HEK293 (cell line): ENCODE data around the gene OR52W1.

ENCODE experiments used
- CTCF ChIA-PET: fragments of 350-600 bp; formaldehyde crosslinking; extraction: SDS; loops from one replicate; lab custom pipeline; 2021; ENCODE audit warnings: antibody characterized with exemption; lab: Yijun Ruan, JAX
- POLR2A ChIA-PET: fragments of 300-600 bp; formaldehyde crosslinking; extraction: SDS; loops from one replicate; lab custom pipeline; 2020; ENCODE audit warnings: antibody characterized with exemption, inconsistent platforms; lab: Yijun Ruan, JAX
- H3K27ac ChIP-seq: fragments of 200-500 bp; sonication (Bioruptor generic); 2 replicates; pipeline ENCODE4 v1.5.1; 2014; ENCODE audit warnings: low read depth, low read length, control low read depth, inconsistent platforms; ENCODE audit errors: extremely low read depth
- H3K36me3 ChIP-seq, 2 experiments: fragments of 200-500 bp in 1 of 2; sonication (Bioruptor generic) in 1 of 2; 1 replicate in 1 of 2; 2 replicates in 1 of 2; pipeline ENCODE4 v1.5.1; 2014 to 2017; ENCODE audit warnings: inconsistent platforms in 2 of 2, low read length in 2 of 2; ENCODE audit not compliant: control insufficient read depth in 2 of 2, insufficient read depth in 1 of 2
- H3K4me1 ChIP-seq: fragments of 200-500 bp; sonication (Bioruptor generic); 2 replicates; pipeline ENCODE4 v1.5.1; 2014; ENCODE audit warnings: mild to moderate bottlenecking, low read length, inconsistent platforms; ENCODE audit not compliant: control insufficient read depth, insufficient read depth
- H3K4me3 ChIP-seq: 2 replicates; pipeline ENCODE4 v1.5.1; 2011; ENCODE audit warnings: low read depth, mild to moderate bottlenecking, control low read depth, low read length, moderate library complexity
- H3K9me3 ChIP-seq: fragments of 200-500 bp; sonication (Bioruptor generic); 2 replicates; pipeline ENCODE4 v1.5.1; 2014; ENCODE audit warnings: low read depth, low read length, inconsistent platforms; ENCODE audit not compliant: control insufficient read depth, insufficient read depth
- KLF7 ChIP-seq: fragments of 450-650 bp; formaldehyde crosslinking; IDR thresholded peaks from 2 replicates; pipeline ENCODE4 v1.5.1; 2016; ENCODE audit warnings: missing biosample characterization, missing genetic modification characterization, borderline replicate concordance
- ZFP3 ChIP-seq: fragments of 450-650 bp; formaldehyde crosslinking; IDR thresholded peaks from 2 replicates; pipeline ENCODE4 v1.5.1; 2016; ENCODE audit warnings: low read depth, missing biosample characterization, missing genetic modification characterization
- ZIC2 ChIP-seq: fragments of 450-650 bp; formaldehyde crosslinking; IDR thresholded peaks from 2 replicates; pipeline ENCODE4 v1.5.1; 2016; ENCODE audit warnings: missing biosample characterization, missing genetic modification characterization
- ZNF138 ChIP-seq: fragments of 450-650 bp; formaldehyde crosslinking; IDR thresholded peaks from 2 replicates; pipeline ENCODE4 v1.5.1; 2016; ENCODE audit warnings: missing biosample characterization, missing genetic modification characterization, borderline replicate concordance
- ZNF184 ChIP-seq: fragments of 450-650 bp; IDR thresholded peaks from 2 replicates; pipeline ENCODE4 v1.5.1; 2018; ENCODE audit warnings: missing biosample characterization, mild to moderate bottlenecking, missing genetic modification characterization
- ZNF221 ChIP-seq: fragments of 450-650 bp; formaldehyde crosslinking; IDR thresholded peaks from 2 replicates; pipeline ENCODE4 v1.5.1; 2017; ENCODE audit warnings: missing biosample characterization, missing genetic modification characterization, borderline replicate concordance
- ZNF292 ChIP-seq: fragments of 450-650 bp; formaldehyde crosslinking; IDR thresholded peaks from 2 replicates; pipeline ENCODE4 v1.5.1; 2016; ENCODE audit warnings: low read depth, missing biosample characterization, missing genetic modification characterization, borderline replicate concordance
- ZNF335 ChIP-seq: fragments of 450-650 bp; formaldehyde crosslinking; conservative IDR thresholded peaks from 2 replicates; pipeline ENCODE4 v1.5.1; 2016; ENCODE audit warnings: missing biosample characterization, missing genetic modification characterization
- ZNF350 ChIP-seq: fragments of 450-650 bp; formaldehyde crosslinking; IDR thresholded peaks from 2 replicates; pipeline ENCODE4 v1.5.0; 2017; ENCODE audit warnings: missing biosample characterization, mild to moderate bottlenecking, missing genetic modification characterization
- ZNF560 ChIP-seq: fragments of 450-650 bp; formaldehyde crosslinking; IDR thresholded peaks from 2 replicates; pipeline ENCODE4 v1.5.1; 2017; ENCODE audit warnings: missing biosample characterization, missing genetic modification characterization, borderline replicate concordance
- ZNF585B ChIP-seq: fragments of 450-650 bp; formaldehyde crosslinking; IDR thresholded peaks from 2 replicates; pipeline ENCODE4 v1.5.1; 2016; ENCODE audit warnings: missing biosample characterization, missing genetic modification characterization
- ZNF621 ChIP-seq: fragments of 450-650 bp; formaldehyde crosslinking; IDR thresholded peaks from 2 replicates; pipeline ENCODE4 v1.5.1; 2017; ENCODE audit warnings: missing biosample characterization, missing genetic modification characterization
- ZNF654 ChIP-seq: fragments of 450-650 bp; formaldehyde crosslinking; IDR thresholded peaks from 2 replicates; pipeline ENCODE4 v1.5.1; 2016; ENCODE audit warnings: low read depth, missing biosample characterization, missing genetic modification characterization
- ZNF768 ChIP-seq: fragments of 450-650 bp; formaldehyde crosslinking; IDR thresholded peaks from 2 replicates; pipeline ENCODE4 v1.5.1; 2018; ENCODE audit warnings: missing biosample characterization, mild to moderate bottlenecking, missing genetic modification characterization
- ZNF777 ChIP-seq: fragments of 450-650 bp; formaldehyde crosslinking; IDR thresholded peaks from 2 replicates; pipeline ENCODE4 v1.5.1; 2017; ENCODE audit warnings: missing biosample characterization, missing genetic modification characterization, borderline replicate concordance
- TF ChIP-seq, protein P1 (sequence below): fragments of 450-650 bp; formaldehyde crosslinking; IDR thresholded peaks from 2 replicates; pipeline ENCODE4 v1.5.1; 2016; ENCODE audit warnings: missing biosample characterization, missing genetic modification characterization
- TF ChIP-seq, protein P2 (sequence below): fragments of 450-650 bp; formaldehyde crosslinking; IDR thresholded peaks from 2 replicates; pipeline ENCODE4 v1.5.1; 2016; ENCODE audit warnings: missing biosample characterization, missing genetic modification characterization
- TF ChIP-seq, protein P3 (sequence below): fragments of 450-650 bp; IDR thresholded peaks from 2 replicates; pipeline ENCODE4 v1.5.1; 2018; ENCODE audit warnings: missing biosample characterization, missing genetic modification characterization
- TF ChIP-seq, protein P4 (sequence below): fragments of 450-650 bp; formaldehyde crosslinking; IDR thresholded peaks from 2 replicates; pipeline ENCODE4 v1.5.1; 2016; ENCODE audit warnings: missing biosample characterization, missing genetic modification characterization
- TF ChIP-seq, protein P5 (sequence below): sonication (generic); formaldehyde crosslinking; IDR thresholded peaks from 2 replicates; pipeline ENCODE4 v1.8.1; 2022; ENCODE audit warnings: mild to moderate bottlenecking, moderate library complexity, missing genetic modification reagents

The OR52W1 gene

DNA sequence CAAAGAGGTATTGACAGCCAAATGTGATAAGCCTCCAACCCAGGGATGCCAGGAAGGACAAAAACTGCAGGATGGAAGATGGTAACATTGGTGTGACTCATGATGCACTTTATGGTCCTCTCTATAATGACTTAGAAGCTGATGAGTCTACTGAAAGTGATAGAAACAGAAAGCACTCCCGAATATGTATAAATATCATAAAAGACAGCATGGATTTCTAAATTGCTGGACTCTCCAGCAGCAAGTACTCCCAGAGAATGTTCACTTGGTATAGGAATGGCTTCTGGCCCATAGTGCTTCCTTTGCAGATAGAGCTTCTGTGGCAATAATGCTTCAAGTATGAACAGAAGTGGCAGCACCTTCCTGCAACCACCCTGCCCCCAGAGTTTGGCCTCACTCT lies 28.8 kb upstream of the OR52W1 start, which contains the start of gene OR52B2:
OR52B2 (minus strand) TSS at position 101 of the 400 bp plus-strand sequence; CDS start at position 101, 0 bp downstream.
- ChIA-PET POLR2A (no interaction called here), CTCF (interaction anchor here (1.0 kb wide), 1 partner anchor 19 kb away, joined by 3 read pairs; no protein-coding TSS in a partner anchor)
- H3K36me3 ChIP-seq, result no peaks in the 10 kb centered on the region
- H3K4me1 ChIP-seq, result no peaks in the 10 kb centered on the region
- H3K27ac ChIP-seq, result no peak within 1 kb of the TSS
- no peak within 1 kb of the TSS for H3K4me3 ChIP-seq
- TF ChIP-seq, protein P1, sequence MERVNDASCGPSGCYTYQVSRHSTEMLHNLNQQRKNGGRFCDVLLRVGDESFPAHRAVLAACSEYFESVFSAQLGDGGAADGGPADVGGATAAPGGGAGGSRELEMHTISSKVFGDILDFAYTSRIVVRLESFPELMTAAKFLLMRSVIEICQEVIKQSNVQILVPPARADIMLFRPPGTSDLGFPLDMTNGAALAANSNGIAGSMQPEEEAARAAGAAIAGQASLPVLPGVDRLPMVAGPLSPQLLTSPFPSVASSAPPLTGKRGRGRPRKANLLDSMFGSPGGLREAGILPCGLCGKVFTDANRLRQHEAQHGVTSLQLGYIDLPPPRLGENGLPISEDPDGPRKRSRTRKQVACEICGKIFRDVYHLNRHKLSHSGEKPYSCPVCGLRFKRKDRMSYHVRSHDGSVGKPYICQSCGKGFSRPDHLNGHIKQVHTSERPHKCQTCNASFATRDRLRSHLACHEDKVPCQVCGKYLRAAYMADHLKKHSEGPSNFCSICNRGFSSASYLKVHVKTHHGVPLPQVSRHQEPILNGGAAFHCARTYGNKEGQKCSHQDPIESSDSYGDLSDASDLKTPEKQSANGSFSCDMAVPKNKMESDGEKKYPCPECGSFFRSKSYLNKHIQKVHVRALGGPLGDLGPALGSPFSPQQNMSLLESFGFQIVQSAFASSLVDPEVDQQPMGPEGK, result no peak
- TF ChIP-seq ZNF292 (tag by site-specific recombination) (no peak), ZNF777 (tag by site-specific recombination) (no peak), ZNF768 (tag by site-specific recombination) (no peak)
- no peaks in the 10 kb centered on the region for H3K9me3 ChIP-seq

DNA sequence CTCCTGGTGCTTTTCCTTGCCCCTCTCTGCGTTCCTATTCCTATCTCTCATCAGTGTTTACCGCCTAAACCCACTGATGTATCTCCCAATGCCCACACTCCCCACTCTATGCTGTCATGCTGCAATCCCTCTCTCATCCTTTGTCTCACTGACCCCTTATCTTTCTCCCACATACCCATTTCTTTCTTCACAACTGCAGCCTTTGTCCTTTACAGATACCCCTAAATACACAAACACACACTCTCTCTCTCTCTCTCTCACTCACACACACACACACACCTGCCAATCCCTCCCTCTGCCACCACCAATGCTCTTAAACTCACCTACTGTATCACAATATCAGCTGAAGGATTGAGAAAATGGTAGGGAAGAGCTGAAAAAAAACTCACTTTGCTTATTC lies 23.6 kb upstream of the OR52W1 start:
- H3K27ac ChIP-seq, result no peak overlapping the region
- H3K9me3 ChIP-seq, result no peaks in the 10 kb centered on the region
- ChIA-PET POLR2A (no interaction called here), CTCF (interaction anchor here (0.9 kb wide), 1 partner anchor 188 kb away, joined by 3 read pairs; no protein-coding TSS in a partner anchor)
- TF ChIP-seq ZNF350 (tag by site-specific recombination) (no peak), ZNF585B (tag by site-specific recombination) (no peak), ZNF621 (tag by site-specific recombination) (no peak), ZFP3 (tag by site-specific recombination) (no peak), ZNF560 (tag by site-specific recombination) (no peak), KLF7 (tag by site-specific recombination) (no peak), ZNF335 (tag by site-specific recombination) (no peak), ZIC2 (no peak), ZNF654 (tag by site-specific recombination) (no peak)
- TF ChIP-seq, protein P2, sequence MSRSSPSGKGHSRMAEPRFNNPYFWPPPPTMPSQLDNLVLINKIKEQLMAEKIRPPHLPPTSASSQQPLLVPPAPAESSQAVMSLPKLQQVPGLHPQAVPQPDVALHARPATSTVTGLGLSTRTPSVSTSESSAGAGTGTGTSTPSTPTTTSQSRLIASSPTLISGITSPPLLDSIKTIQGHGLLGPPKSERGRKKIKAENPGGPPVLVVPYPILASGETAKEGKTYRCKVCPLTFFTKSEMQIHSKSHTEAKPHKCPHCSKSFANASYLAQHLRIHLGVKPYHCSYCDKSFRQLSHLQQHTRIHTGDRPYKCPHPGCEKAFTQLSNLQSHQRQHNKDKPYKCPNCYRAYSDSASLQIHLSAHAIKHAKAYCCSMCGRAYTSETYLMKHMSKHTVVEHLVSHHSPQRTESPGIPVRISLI (tag by site-specific recombination), result no peak
- TF ChIP-seq, protein P3, sequence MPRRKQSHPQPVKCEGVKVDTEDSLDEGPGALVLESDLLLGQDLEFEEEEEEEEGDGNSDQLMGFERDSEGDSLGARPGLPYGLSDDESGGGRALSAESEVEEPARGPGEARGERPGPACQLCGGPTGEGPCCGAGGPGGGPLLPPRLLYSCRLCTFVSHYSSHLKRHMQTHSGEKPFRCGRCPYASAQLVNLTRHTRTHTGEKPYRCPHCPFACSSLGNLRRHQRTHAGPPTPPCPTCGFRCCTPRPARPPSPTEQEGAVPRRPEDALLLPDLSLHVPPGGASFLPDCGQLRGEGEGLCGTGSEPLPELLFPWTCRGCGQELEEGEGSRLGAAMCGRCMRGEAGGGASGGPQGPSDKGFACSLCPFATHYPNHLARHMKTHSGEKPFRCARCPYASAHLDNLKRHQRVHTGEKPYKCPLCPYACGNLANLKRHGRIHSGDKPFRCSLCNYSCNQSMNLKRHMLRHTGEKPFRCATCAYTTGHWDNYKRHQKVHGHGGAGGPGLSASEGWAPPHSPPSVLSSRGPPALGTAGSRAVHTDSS (tag by site-specific recombination), result no peak
- TF ChIP-seq, protein P1, result no peak
- no peaks in the 10 kb centered on the region for H3K36me3 ChIP-seq
- no peak overlapping the region for H3K4me3 ChIP-seq
- H3K4me1 ChIP-seq, result no peaks in the 10 kb centered on the region

DNA sequence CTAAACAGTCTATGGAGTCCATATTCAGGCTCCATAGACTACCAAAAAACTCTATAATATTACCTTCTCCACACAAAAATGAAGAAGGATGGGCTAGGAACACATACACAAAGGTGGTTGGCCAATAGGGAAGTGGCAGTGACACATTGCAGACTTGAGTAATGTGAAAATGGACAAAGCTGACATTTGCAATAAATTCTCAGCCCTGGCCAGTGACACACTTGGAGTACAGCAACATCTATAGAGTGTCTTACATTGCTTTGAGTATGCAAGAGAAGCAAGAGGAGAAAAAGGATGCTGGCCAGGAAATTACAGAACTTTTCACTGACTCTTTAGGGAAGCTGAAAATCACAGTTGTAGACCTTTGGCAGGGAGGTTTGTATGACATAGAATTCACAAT lies 7.3 kb upstream of the OR52W1 start:
- H3K9me3 ChIP-seq, result no peaks in the 10 kb centered on the region
- CTCF ChIA-PET, result no interaction called here
- POLR2A ChIA-PET, result no interaction called here
- no peak overlapping the region for H3K4me3 ChIP-seq
- H3K27ac ChIP-seq, result no peak overlapping the region
- no peaks in the 10 kb centered on the region for H3K36me3 ChIP-seq
- H3K4me1 ChIP-seq, result no peaks in the 10 kb centered on the region
- TF ChIP-seq, protein P4, sequence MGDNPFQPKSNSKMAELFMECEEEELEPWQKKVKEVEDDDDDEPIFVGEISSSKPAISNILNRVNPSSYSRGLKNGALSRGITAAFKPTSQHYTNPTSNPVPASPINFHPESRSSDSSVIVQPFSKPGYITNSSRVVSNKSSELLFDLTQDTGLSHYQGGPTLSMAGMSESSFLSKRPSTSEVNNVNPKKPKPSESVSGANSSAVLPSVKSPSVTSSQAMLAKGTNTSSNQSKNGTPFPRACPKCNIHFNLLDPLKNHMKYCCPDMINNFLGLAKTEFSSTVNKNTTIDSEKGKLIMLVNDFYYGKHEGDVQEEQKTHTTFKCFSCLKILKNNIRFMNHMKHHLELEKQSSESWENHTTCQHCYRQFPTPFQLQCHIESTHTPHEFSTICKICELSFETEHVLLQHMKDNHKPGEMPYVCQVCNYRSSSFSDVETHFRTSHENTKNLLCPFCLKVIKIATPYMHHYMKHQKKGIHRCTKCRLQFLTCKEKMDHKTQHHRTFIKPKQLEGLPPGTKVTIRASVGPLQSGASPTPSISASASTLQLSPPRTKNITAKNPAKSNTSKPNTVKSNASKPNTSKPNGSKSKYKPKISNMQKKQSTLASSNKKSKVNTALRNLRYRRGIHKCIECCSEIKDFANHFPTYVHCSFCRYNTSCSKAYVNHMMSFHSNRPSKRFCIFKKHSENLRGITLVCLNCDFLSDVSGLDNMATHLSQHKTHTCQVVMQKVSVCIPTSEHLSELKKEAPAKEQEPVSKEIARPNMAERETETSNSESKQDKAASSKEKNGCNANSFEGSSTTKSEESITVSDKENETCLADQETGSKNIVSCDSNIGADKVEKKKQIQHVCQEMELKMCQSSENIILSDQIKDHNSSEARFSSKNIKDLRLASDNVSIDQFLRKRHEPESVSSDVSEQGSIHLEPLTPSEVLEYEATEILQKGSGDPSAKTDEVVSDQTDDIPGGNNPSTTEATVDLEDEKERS, result no peak
- TF ChIP-seq ZNF221 (tag by site-specific recombination) (no peak), ZNF138 (tag by site-specific recombination) (no peak), ZNF184 (no peak)
- TF ChIP-seq, protein P5, sequence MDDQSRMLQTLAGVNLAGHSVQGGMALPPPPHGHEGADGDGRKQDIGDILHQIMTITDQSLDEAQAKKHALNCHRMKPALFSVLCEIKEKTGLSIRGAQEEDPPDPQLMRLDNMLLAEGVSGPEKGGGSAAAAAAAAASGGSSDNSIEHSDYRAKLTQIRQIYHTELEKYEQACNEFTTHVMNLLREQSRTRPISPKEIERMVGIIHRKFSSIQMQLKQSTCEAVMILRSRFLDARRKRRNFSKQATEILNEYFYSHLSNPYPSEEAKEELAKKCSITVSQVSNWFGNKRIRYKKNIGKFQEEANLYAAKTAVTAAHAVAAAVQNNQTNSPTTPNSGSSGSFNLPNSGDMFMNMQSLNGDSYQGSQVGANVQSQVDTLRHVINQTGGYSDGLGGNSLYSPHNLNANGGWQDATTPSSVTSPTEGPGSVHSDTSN (CRISPR knock-in tag), result no peak
